HepG2 (cell line): ENCODE measurements around the gene SF3A2. TPM values are rescaled to one million over a fixed set of nuclear protein-coding genes. Genes with fewer than 3 reads are reported as not detected.

Experiments used
- FOXA1 ChIP-seq, 2 experiments: fragments of 450-650 bp in 1 of 2; sonication (generic) in 1 of 2; formaldehyde crosslinking in 1 of 2; IDR thresholded peaks; 2 replicates each; pipeline versions ENCODE4 v1.4.0 to v1.6.1; 2016 to 2020; ENCODE audit warnings: missing genetic modification reagents in 1 of 2
- MEF2D ChIP-seq: sonication (generic); formaldehyde crosslinking; IDR thresholded peaks from 2 replicates; pipeline ENCODE4 v1.5.1; 2020; ENCODE audit warnings: mild to moderate bottlenecking, missing genetic modification reagents
- POLR2G ChIP-seq: fragments of 200-400 bp; formaldehyde crosslinking; IDR thresholded peaks from 2 replicates; pipeline ENCODE4 v1.6.1; 2018; ENCODE audit warnings: mild to moderate bottlenecking, low read depth, low read length, moderate library complexity
- RXRA ChIP-seq: sonication (generic); formaldehyde crosslinking; IDR thresholded peaks from 2 replicates; pipeline ENCODE4 v1.5.1; 2020; ENCODE audit warnings: missing genetic modification reagents
- SUZ12 ChIP-seq: fragments of 150-350 bp; IDR thresholded peaks from 2 replicates; pipeline ENCODE4 v1.6.1; 2014; ENCODE audit warnings: low read depth, low read length
- U2AF2 ChIP-seq: fragments of 200-400 bp; formaldehyde crosslinking; IDR thresholded peaks from 2 replicates; pipeline ENCODE4 v1.6.1; 2017; ENCODE audit warnings: low read depth, mild to moderate bottlenecking, low read length
- ZBTB26 ChIP-seq: IDR thresholded peaks from 2 replicates; pipeline ENCODE4 v1.6.1; 2016; ENCODE audit warnings: missing compliant biosample characterization, missing genetic modification reagents, borderline replicate concordance
- ZNF3 ChIP-seq: IDR thresholded peaks from 2 replicates; pipeline ENCODE4 v1.7.0; 2017; ENCODE audit warnings: inconsistent platforms
- ZNF33B ChIP-seq: sonication (generic); formaldehyde crosslinking; IDR thresholded peaks from 2 replicates; pipeline ENCODE4 v1.5.1; 2020; ENCODE audit warnings: mild to moderate bottlenecking, missing genetic modification reagents
- ZNF563 ChIP-seq: sonication (generic); formaldehyde crosslinking; IDR thresholded peaks from 2 replicates; pipeline ENCODE4 v1.8.0; 2022; ENCODE audit warnings: mild to moderate bottlenecking, moderate library complexity, missing genetic modification reagents
- ZNF687 ChIP-seq: sonication (generic); formaldehyde crosslinking; IDR thresholded peaks from 2 replicates; pipeline ENCODE4 v1.5.1; 2020; ENCODE audit warnings: mild to moderate bottlenecking, missing genetic modification reagents, moderate library complexity
- polyA plus RNA-seq, 8 experiments: library from polyadenylated mRNA; depleted of rRNA in 3 of 8; stranded (reverse) in 7 of 8; unstranded in 1 of 8; fragments of >200 nt; fragmentation: Illumina TruSeq in 4 of 8; extraction: Trizol in 4 of 8; gene quantifications; 2 replicates each; pipeline versions ENCODE4 v1.2.1 to v1.2.3, GENCODE V29; 2011 to 2016; ENCODE audit warnings: low read depth in 4 of 8, missing spikeins in 1 of 8, mixed read lengths in 1 of 8; ENCODE audit not compliant: insufficient read depth in 1 of 8
- total RNA-seq, 5 experiments: library from RNA; depleted of rRNA; stranded (reverse); fragments of >200 nt; fragmentation: Illumina TruSeq; extraction: Trizol; gene quantifications; 2 replicates each; pipeline ENCODE4 v1.2.3, GENCODE V29; 2016; ENCODE audit warnings: low read depth in 1 of 5

SF3A2 gene
- total and polyA plus RNA-seq, 2 of the 13 experiments (the other 11 are each of a cell fraction or from before 2014, with no cell fraction given), result 8.6 to 8.8 TPM

- TF ChIP-seq ZBTB26, result no peak
- no peak for TF ChIP-seq ZNF3 (CRISPR knock-in tag)
- TF ChIP-seq MEF2D (CRISPR knock-in tag), result no peak
- TF ChIP-seq RXRA (CRISPR knock-in tag), result peak; percentile 16; the same call in 1 of the 2 replicates
- no peak for TF ChIP-seq ZNF33B (CRISPR knock-in tag)
- TF ChIP-seq ZNF687 (CRISPR knock-in tag), result peak; percentile 31; the same call in 1 of the 2 replicates
- TF ChIP-seq FOXA1 (IDR thresholded peaks at IDR 0.05), result no peak
- TF ChIP-seq FOXA1 (CRISPR knock-in tag; IDR thresholded peaks at IDR 0.05), result peak; percentile 50; the same call in 1 of the 2 replicates
- TF ChIP-seq ZNF563 (CRISPR knock-in tag), result no peak
- TF ChIP-seq U2AF2, result no peak
- no peak for TF ChIP-seq SUZ12
- peak; percentile 44 for TF ChIP-seq POLR2G
- TF ChIP-seq, all 625 proteins: peak for 11
Observed at GRCh38 chr19:2249010-2249866, 12.6 kb downstream of the SF3A2 start, which contains the start of gene AMH (continued).
